ENCODE measurements around the gene BCKDK. TPM values are rescaled to one million over a fixed set of nuclear protein-coding genes. Genes with fewer than 3 reads are reported as not detected.

The BCKDK gene
- total RNA-seq, 2 experiments from 2014 or later = 39.0 to 40.4 TPM

GRCh38 chr16:31145398-31145990, 37.3 kb downstream of the BCKDK start:
- Histone ChIP-seq H3K36me3 (ENCODE audit: insufficient read depth, low read length) (no peaks in the 10 kb centered on the region), H2AFZ (ENCODE audit: low read length) (no peak overlapping the region), H3K9me2 (ENCODE audit: insufficient read depth, low read length) (no peaks in the 10 kb centered on the region), H3K79me2 (ENCODE audit: insufficient read depth, low read depth, low read length) (no peaks in the 10 kb centered on the region), H3K4me1 (ENCODE audit: insufficient read depth, low read length, poor library complexity, severe bottlenecking) (peaks cover 16% of the 10 kb centered on the region), H3K9me3 (ENCODE audit: low read length) (no peaks in the 10 kb centered on the region), H3K27ac (ENCODE audit: low read depth, low read length, poor library complexity, severe bottlenecking) (no peak overlapping the region), H3K4me2 (ENCODE audit: low read length) (no peak overlapping the region), H4K20me1 (ENCODE audit: insufficient read depth, low read length) (no peaks in the 10 kb centered on the region), H3K4me3 (ENCODE audit: low read depth, low read length, poor library complexity, severe bottlenecking) (no peak overlapping the region)
- no TSS peak for BruUV-seq (replicated peaks)
- POLR2A ChIA-PET = interaction anchor here (0.7 kb wide), 1 partner anchor 119 kb away, joined by 5 read pairs; no protein-coding TSS in a partner anchor
- CTCF ChIA-PET (ENCODE audit: unreplicated experiment) = no interaction called here
- no peak for DNase-seq (ENCODE audit: low spot score)
- intact Hi-C loops (cut with micrococcal nuclease; ENCODE audit: unreplicated experiment) = no loop called here
- TF ChIP-seq CTCF (conservative IDR thresholded peaks at IDR 0.05; ENCODE audit: low read length) (no peak), EZH2phosphoT487 (IDR thresholded peaks at IDR 0.05; ENCODE audit: borderline replicate concordance, low read depth, low read length) (no peak)

GRCh38 chr16:31147574-31147973, 39.4 kb downstream of the BCKDK start:
- Histone ChIP-seq H3K4me3 (ENCODE audit: low read depth, low read length, poor library complexity, severe bottlenecking) (no peak overlapping the region), H3K27ac (ENCODE audit: low read depth, low read length, poor library complexity, severe bottlenecking) (no peak overlapping the region), H4K20me1 (ENCODE audit: insufficient read depth, low read length) (no peaks in the 10 kb centered on the region), H3K4me1 (ENCODE audit: insufficient read depth, low read length, poor library complexity, severe bottlenecking) (peaks cover 7% of the 10 kb centered on the region), H3K79me2 (ENCODE audit: insufficient read depth, low read depth, low read length) (no peaks in the 10 kb centered on the region), H3K4me2 (ENCODE audit: low read length) (no peak overlapping the region), H3K9me3 (ENCODE audit: low read length) (no peaks in the 10 kb centered on the region), H2AFZ (ENCODE audit: low read length) (no peak overlapping the region), H3K9me2 (ENCODE audit: insufficient read depth, low read length) (no peaks in the 10 kb centered on the region), H3K36me3 (ENCODE audit: insufficient read depth, low read length) (no peaks in the 10 kb centered on the region)
- intact Hi-C loops (cut with micrococcal nuclease; ENCODE audit: unreplicated experiment) = no loop called here
- ChIA-PET CTCF (ENCODE audit: unreplicated experiment) (no interaction called here), POLR2A (no interaction called here)
- DNase-seq (ENCODE audit: low spot score) = no peak
- no TSS peak for BruUV-seq (replicated peaks)
- TF ChIP-seq EZH2phosphoT487 (IDR thresholded peaks at IDR 0.05; ENCODE audit: borderline replicate concordance, low read depth, low read length) (no peak), CTCF (conservative IDR thresholded peaks at IDR 0.05; ENCODE audit: low read length) (no peak)

- no peak overlapping the region for H2AFZ ChIP-seq (ENCODE audit: low read length)
- H3K9me2 ChIP-seq (ENCODE audit: insufficient read depth, low read length) = no peaks in the 10 kb centered on the region
- H4K20me1 ChIP-seq (ENCODE audit: insufficient read depth, low read length) = no peaks in the 10 kb centered on the region
- H3K79me2 ChIP-seq (ENCODE audit: insufficient read depth, low read depth, low read length) = no peaks in the 10 kb centered on the region
- H3K27ac ChIP-seq (ENCODE audit: low read depth, low read length, poor library complexity, severe bottlenecking) = no peak overlapping the region
- H3K4me1 ChIP-seq (ENCODE audit: insufficient read depth, low read length, poor library complexity, severe bottlenecking) = no peaks in the 10 kb centered on the region
- ChIA-PET CTCF (ENCODE audit: unreplicated experiment) (no interaction called here), POLR2A (no interaction called here)
- no peaks in the 10 kb centered on the region for H3K9me3 ChIP-seq (ENCODE audit: low read length)
- TF ChIP-seq CTCF (conservative IDR thresholded peaks at IDR 0.05; ENCODE audit: low read length) = no peak
- no peak for TF ChIP-seq EZH2phosphoT487 (IDR thresholded peaks at IDR 0.05; ENCODE audit: borderline replicate concordance, low read depth, low read length)
- no peaks in the 10 kb centered on the region for H3K36me3 ChIP-seq (ENCODE audit: insufficient read depth, low read length)
- H3K4me3 ChIP-seq (ENCODE audit: low read depth, low read length, poor library complexity, severe bottlenecking) = no peak overlapping the region
- no TSS peak for BruUV-seq (replicated peaks)
- intact Hi-C loops (cut with micrococcal nuclease; ENCODE audit: unreplicated experiment) = no loop called here
- DNase-seq (ENCODE audit: low spot score) = no peak
- H3K4me2 ChIP-seq (ENCODE audit: low read length) = no peak overlapping the region
These were observed 40.1 kb downstream of the BCKDK start for GRCh38 chr16:31148281-31148728.
